Smooth muscle cell (in vitro differentiated cells): ENCODE data around the gene JAM3. TPM values are rescaled to one million over a fixed set of nuclear protein-coding genes. Genes with fewer than 3 reads are reported as not detected.
A peak's percentile ranks its signal among the peaks of the same experiment; 100 is the strongest.

Experiments used
- DNase-seq: peaks from one replicate; lab custom pipeline; 2025; ENCODE audit not compliant: unreplicated experiment; lab: John Stamatoyannopoulos, UW
- H2AFZ ChIP-seq: fragments of 200-600 bp; sonication (generic); 2 replicates; pipeline ENCODE4 v1.6.0; 2016; ENCODE audit warnings: antibody characterized with exemption, low read depth, mild to moderate bottlenecking
- H3F3A ChIP-seq: fragments of 200-600 bp; sonication (generic); 2 replicates; pipeline ENCODE4 v1.6.0; 2017; ENCODE audit warnings: antibody characterized with exemption, low read depth
- H3K27ac ChIP-seq: fragments of 200-600 bp; sonication (generic); 2 replicates; pipeline ENCODE4 v1.5.1; 2016; ENCODE audit warnings: low read depth, mild to moderate bottlenecking
- H3K27me3 ChIP-seq: fragments of 200-600 bp; sonication (generic); 2 replicates; pipeline ENCODE4 v1.6.1; 2016; ENCODE audit warnings: low read depth, mild to moderate bottlenecking
- H3K36me3 ChIP-seq: fragments of 200-600 bp; sonication (generic); 2 replicates; pipeline ENCODE4 v1.5.1; 2016; ENCODE audit warnings: low read depth
- H3K4me1 ChIP-seq: fragments of 200-600 bp; sonication (generic); 2 replicates; pipeline ENCODE4 v1.5.1; 2016; ENCODE audit warnings: low read depth
- H3K4me2 ChIP-seq: fragments of 200-600 bp; sonication (generic); 2 replicates; pipeline ENCODE4 v1.6.0; 2016; ENCODE audit warnings: mild to moderate bottlenecking
- H3K4me3 ChIP-seq: fragments of 200-600 bp; sonication (generic); 2 replicates; pipeline ENCODE4 v1.5.1; 2016; ENCODE audit warnings: mild to moderate bottlenecking
- H3K79me2 ChIP-seq: fragments of 200-600 bp; sonication (generic); 2 replicates; pipeline ENCODE4 v1.6.0; 2016; ENCODE audit warnings: low read depth, mild to moderate bottlenecking
- H3K9ac ChIP-seq: fragments of 200-600 bp; sonication (generic); 2 replicates; pipeline ENCODE4 v1.6.0; 2016; ENCODE audit warnings: low read depth
- H3K9me3 ChIP-seq: fragments of 200-600 bp; sonication (generic); replicated peaks from 2 replicates; pipeline ENCODE4 v1.5.1; 2016; ENCODE audit warnings: low read depth
- H4K20me1 ChIP-seq: fragments of 200-600 bp; sonication (generic); 2 replicates; pipeline ENCODE4 v1.6.0; 2016; ENCODE audit warnings: low read depth
- CTCF ChIP-seq: fragments of 200-600 bp; sonication (generic); IDR thresholded peaks from 2 replicates; pipeline ENCODE4 v1.5.1; 2017; ENCODE audit warnings: borderline replicate concordance, mild to moderate bottlenecking, antibody characterized with exemption; ENCODE audit not compliant: insufficient read depth, poor library complexity, severe bottlenecking
- WGBS: methylation state at CpG from one replicate; pipeline ENCODE4 v1.1.7; 2016; ENCODE audit warnings: low lambda C conversion rate; 5-methylcytosine and 5-hydroxymethylcytosine counted together
- polyA plus RNA-seq: library from polyadenylated mRNA; unstranded; fragments of >200 nt; fragmentation: Nextera tagmentation; extraction: Ambion mirVana; gene quantifications from 2 replicates; pipeline ENCODE4 v1.2.1, GENCODE V29; 2016
- total RNA-seq: library from RNA; depleted of rRNA; stranded (reverse); fragments of >200 nt; gene quantifications from 2 replicates; pipeline ENCODE4 v1.2.3, GENCODE V29; 2014

JAM3 gene
- total and polyA plus RNA-seq, 2 experiments from 2014 or later, result 75.5 to 82.9 TPM

GRCh38 chr11:134026655-134027343, 42.1 kb upstream of the JAM3 start:
- no peak overlapping the region for H3K27ac ChIP-seq
- H3K36me3 ChIP-seq, result no peaks in the 10 kb centered on the region
- H3K9me3 ChIP-seq, result no peaks in the 10 kb centered on the region
- H3K27me3 ChIP-seq, result peaks cover 18% of the 10 kb centered on the region
- 38% methylated on average over 10 of the region's 11 CpGs for WGBS
- H3F3A ChIP-seq, result no peaks in the 10 kb centered on the region
- no peaks in the 10 kb centered on the region for H4K20me1 ChIP-seq
- H3K9ac ChIP-seq, result no peak overlapping the region
- TF ChIP-seq CTCF, result no peak
- H2AFZ ChIP-seq, result no peak overlapping the region
- no peak for DNase-seq
- H3K4me3 ChIP-seq, result no peak overlapping the region
- H3K4me1 ChIP-seq, result peaks cover 11% of the 10 kb centered on the region
- no peak overlapping the region for H3K4me2 ChIP-seq
- H3K79me2 ChIP-seq, result no peaks in the 10 kb centered on the region

DNA sequence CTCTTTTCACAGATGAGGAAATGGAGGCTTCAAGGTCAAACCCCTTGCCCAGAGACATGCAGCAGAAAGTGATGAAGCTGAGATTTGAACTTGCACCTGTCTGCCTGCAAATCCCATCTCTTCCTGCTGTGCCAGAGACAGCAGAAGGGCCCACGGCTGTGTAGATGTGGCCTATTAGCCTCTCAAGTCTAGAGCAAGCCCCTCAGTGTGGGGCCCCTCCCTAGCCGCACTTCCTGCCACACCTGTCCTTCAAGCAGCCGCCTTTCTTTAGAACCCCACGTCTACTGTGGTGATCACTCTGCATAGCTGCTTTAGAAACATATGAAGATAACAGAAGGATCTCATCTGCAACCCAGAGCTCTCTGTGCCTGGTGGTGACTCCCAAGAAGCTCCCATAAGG, 41.2 kb upstream of the JAM3 start:
- no peaks in the 10 kb centered on the region for H4K20me1 ChIP-seq
- no peak overlapping the region for H2AFZ ChIP-seq
- no peak overlapping the region for H3K4me2 ChIP-seq
- no peak overlapping the region for H3K9ac ChIP-seq
- H3K9me3 ChIP-seq, result no peaks in the 10 kb centered on the region
- H3F3A ChIP-seq, result no peaks in the 10 kb centered on the region
- H3K36me3 ChIP-seq, result no peaks in the 10 kb centered on the region
- 88% methylated on average over 4 of the region's 4 CpGs for WGBS
- H3K27ac ChIP-seq, result no peak overlapping the region
- H3K27me3 ChIP-seq, result peaks cover 18% of the 10 kb centered on the region
- TF ChIP-seq CTCF, result no peak
- peaks cover 11% of the 10 kb centered on the region for H3K4me1 ChIP-seq
- no peaks in the 10 kb centered on the region for H3K79me2 ChIP-seq
- no peak overlapping the region for H3K4me3 ChIP-seq
- no peak for DNase-seq

DNA sequence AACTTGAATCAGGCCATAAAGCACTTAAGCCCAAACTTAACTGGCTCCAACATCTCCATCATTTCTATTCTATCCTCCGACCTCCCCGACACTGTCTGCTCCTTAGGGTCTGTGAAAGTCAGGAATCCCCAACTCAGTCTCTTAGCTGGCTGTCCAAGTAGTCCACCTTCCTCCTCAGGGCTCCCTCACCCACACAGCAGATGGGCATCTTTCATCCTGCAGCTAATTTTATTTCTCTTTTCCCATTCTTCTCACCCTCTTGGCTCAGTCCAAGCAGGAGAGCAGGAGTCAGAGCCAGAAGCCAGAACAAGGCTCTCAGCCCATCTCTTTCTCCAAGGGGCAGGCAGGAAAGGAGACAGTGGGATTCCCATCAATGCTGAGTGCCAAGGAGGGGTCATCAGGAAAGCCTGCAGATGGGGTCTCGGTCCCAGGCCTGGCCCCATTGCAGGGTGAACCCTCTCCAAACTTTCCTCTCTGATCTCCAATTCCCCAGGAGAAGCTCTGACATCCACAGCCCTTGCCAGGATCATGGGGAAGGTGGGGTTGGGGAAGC, 40.4 kb upstream of the JAM3 start:
- Histone ChIP-seq H3K4me2 (no peak overlapping the region), H3F3A (no peaks in the 10 kb centered on the region), H3K4me1 (peaks cover 14% of the 10 kb centered on the region), H3K79me2 (no peaks in the 10 kb centered on the region), H3K4me3 (no peak overlapping the region), H3K9ac (no peak overlapping the region), H3K36me3 (no peaks in the 10 kb centered on the region), H2AFZ (no peak overlapping the region), H4K20me1 (no peaks in the 10 kb centered on the region), H3K27ac (no peak overlapping the region), H3K27me3 (peaks cover 18% of the 10 kb centered on the region), H3K9me3 (no peaks in the 10 kb centered on the region)
- no peak for TF ChIP-seq CTCF
- 94% methylated on average over 3 of the region's 3 CpGs for WGBS
- DNase-seq, result no peak

GRCh38 chr11:134030853-134031252, 38.0 kb upstream of the JAM3 start:
- H3K9me3 ChIP-seq, result no peaks in the 10 kb centered on the region
- WGBS, result 64% methylated on average over 16 of the region's 16 CpGs
- no peaks in the 10 kb centered on the region for H3K79me2 ChIP-seq

More at GRCh38 chr11:134030853-134031252, 38.0 kb upstream of the JAM3 start:
- no peak overlapping the region for H3K9ac ChIP-seq
- H3K4me2 ChIP-seq, result no peak overlapping the region
- H3K27me3 ChIP-seq, result peaks cover 18% of the 10 kb centered on the region
- TF ChIP-seq CTCF, result peak; percentile 32
- no peak overlapping the region for H3K27ac ChIP-seq
- H4K20me1 ChIP-seq, result no peaks in the 10 kb centered on the region
- no peaks in the 10 kb centered on the region for H3F3A ChIP-seq
- no peak for DNase-seq
- no peaks in the 10 kb centered on the region for H3K36me3 ChIP-seq
- H3K4me1 ChIP-seq, result peaks cover 25% of the 10 kb centered on the region
- no peak overlapping the region for H2AFZ ChIP-seq
- H3K4me3 ChIP-seq, result no peak overlapping the region
